Measurements from ENCODE around the gene TBCK.

Gene TBCK

GRCh38 chr4:106160560-106160959 is 155.4 kb downstream of the TBCK start:
- TF ChIP-seq CTCF (IDR thresholded peaks at IDR 0.05; ENCODE audit: low read depth, low read length), result no peak
- DNase-seq (ENCODE audit: low read depth, low spot score), result no peak
- in situ Hi-C loops (cut with HindIII; ENCODE audit: low sequenced_read_pairs), result no loop called here
- H3K4me3 ChIP-seq (ENCODE audit: low read depth, low read length), result no peak overlapping the region

GRCh38 chr4:106149911-106150310 is 166.1 kb downstream of the TBCK start:
- in situ Hi-C loops (cut with HindIII; ENCODE audit: low sequenced_read_pairs), result no loop called here

GRCh38 chr4:106149026-106149425 is 167.0 kb downstream of the TBCK start:
- TF ChIP-seq CTCF (IDR thresholded peaks at IDR 0.05; ENCODE audit: low read depth, low read length), result no peak
- in situ Hi-C loops (cut with HindIII; ENCODE audit: low sequenced_read_pairs), result no loop called here
- DNase-seq (ENCODE audit: low read depth, low spot score), result no peak
- H3K4me3 ChIP-seq (ENCODE audit: low read depth, low read length), result no peak overlapping the region

More at GRCh38 chr4:106149911-106150310, 166.1 kb downstream of the TBCK start:
- TF ChIP-seq CTCF (IDR thresholded peaks at IDR 0.05; ENCODE audit: low read depth, low read length), result no peak
- no peak for DNase-seq (ENCODE audit: low read depth, low spot score)
- no peak overlapping the region for H3K4me3 ChIP-seq (ENCODE audit: low read depth, low read length)

GRCh38 chr4:106142616-106143127 is 173.3 kb downstream of the TBCK start:
- DNase-seq (ENCODE audit: low read depth, low spot score), result no peak
- in situ Hi-C loops (cut with HindIII; ENCODE audit: low sequenced_read_pairs), result no loop called here
- H3K4me3 ChIP-seq (ENCODE audit: low read depth, low read length), result no peak overlapping the region
- no peak for TF ChIP-seq CTCF (IDR thresholded peaks at IDR 0.05; ENCODE audit: low read depth, low read length)

- in situ Hi-C loops (cut with HindIII; ENCODE audit: low sequenced_read_pairs), result no loop called here
- H3K4me3 ChIP-seq (ENCODE audit: low read depth, low read length), result no peak overlapping the region
- no peak for DNase-seq (ENCODE audit: low read depth, low spot score)
- TF ChIP-seq CTCF (IDR thresholded peaks at IDR 0.05; ENCODE audit: low read depth, low read length), result no peak
Observed at GRCh38 chr4:106140601-106141000, 175.4 kb downstream of the TBCK start.

- TF ChIP-seq CTCF (IDR thresholded peaks at IDR 0.05; ENCODE audit: low read depth, low read length), result no peak
- no peak overlapping the region for H3K4me3 ChIP-seq (ENCODE audit: low read depth, low read length)
- in situ Hi-C loops (cut with HindIII; ENCODE audit: low sequenced_read_pairs), result no loop called here
- no peak for DNase-seq (ENCODE audit: low read depth, low spot score)
Observed at GRCh38 chr4:106136777-106137331, 179.2 kb downstream of the TBCK start.
